Tibial nerve (tissue), 4 donors: ENCODE results near the gene PIAS3.
A peak's percentile ranks its signal among the peaks of the same experiment; 100 is the strongest.

ENCODE experiments used
- EP300 ChIP-seq, 2 donors: sonication (generic); formaldehyde crosslinking; IDR thresholded peaks; one replicate each; pipeline ENCODE4 v1.6.1; 2017; ENCODE audit warnings: antibody characterized with exemption in 2 of 2, mild to moderate bottlenecking in 1 of 2
- POLR2A ChIP-seq, 2 donors: fragments of 450-650 bp; IDR thresholded peaks; one replicate each; pipeline ENCODE4 v1.6.1; 2017; ENCODE audit warnings: antibody characterized with exemption in 2 of 2, mild to moderate bottlenecking in 2 of 2, moderate library complexity in 2 of 2
- TF ChIP-seq, protein P1 (sequence below), 5 experiments: fragments of 200-600 bp in 3 of 5; fragments of 450-650 bp in 2 of 5; sonication (generic) in 3 of 5; IDR thresholded peaks; one replicate each; pipeline ENCODE4 v1.5.1; 2016 to 2019; ENCODE audit warnings: antibody characterized with exemption in 5 of 5, mild to moderate bottlenecking in 3 of 5, moderate library complexity in 2 of 5

- TF ChIP-seq, protein P1, sequence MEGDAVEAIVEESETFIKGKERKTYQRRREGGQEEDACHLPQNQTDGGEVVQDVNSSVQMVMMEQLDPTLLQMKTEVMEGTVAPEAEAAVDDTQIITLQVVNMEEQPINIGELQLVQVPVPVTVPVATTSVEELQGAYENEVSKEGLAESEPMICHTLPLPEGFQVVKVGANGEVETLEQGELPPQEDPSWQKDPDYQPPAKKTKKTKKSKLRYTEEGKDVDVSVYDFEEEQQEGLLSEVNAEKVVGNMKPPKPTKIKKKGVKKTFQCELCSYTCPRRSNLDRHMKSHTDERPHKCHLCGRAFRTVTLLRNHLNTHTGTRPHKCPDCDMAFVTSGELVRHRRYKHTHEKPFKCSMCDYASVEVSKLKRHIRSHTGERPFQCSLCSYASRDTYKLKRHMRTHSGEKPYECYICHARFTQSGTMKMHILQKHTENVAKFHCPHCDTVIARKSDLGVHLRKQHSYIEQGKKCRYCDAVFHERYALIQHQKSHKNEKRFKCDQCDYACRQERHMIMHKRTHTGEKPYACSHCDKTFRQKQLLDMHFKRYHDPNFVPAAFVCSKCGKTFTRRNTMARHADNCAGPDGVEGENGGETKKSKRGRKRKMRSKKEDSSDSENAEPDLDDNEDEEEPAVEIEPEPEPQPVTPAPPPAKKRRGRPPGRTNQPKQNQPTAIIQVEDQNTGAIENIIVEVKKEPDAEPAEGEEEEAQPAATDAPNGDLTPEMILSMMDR (IDR thresholded peaks at IDR 0.05), result peak in 1 of 5 experiments; percentile 13
- peak; percentile 56 to 83 for TF ChIP-seq POLR2A (IDR thresholded peaks at IDR 0.05)
- TF ChIP-seq EP300 (IDR thresholded peaks at IDR 0.05), result peak in 1 of 2 donors; percentile 90
These were observed at the start of gene PIAS3 for GRCh38 chr1:145858901-145859490.
